Measurements from ENCODE around the gene STAC2.

The STAC2 gene

GRCh38 chr17:39200070-39200879 is 25.5 kb downstream of the STAC2 start, which contains the start of gene RPL19:
Gene RPL19 (plus strand): TSS chr17:39200283. CDS start chr17:39200345, 62 bp downstream.
- H3K4me3 ChIP-seq (ENCODE audit: low read length), result peak within 1 kb of the TSS; percentile 99
- no peak for TF ChIP-seq CTCF (conservative IDR thresholded peaks at IDR 0.05; ENCODE audit: low read depth, low read length)
- DNase-seq (ENCODE audit: low read depth), result no peak

DNA sequence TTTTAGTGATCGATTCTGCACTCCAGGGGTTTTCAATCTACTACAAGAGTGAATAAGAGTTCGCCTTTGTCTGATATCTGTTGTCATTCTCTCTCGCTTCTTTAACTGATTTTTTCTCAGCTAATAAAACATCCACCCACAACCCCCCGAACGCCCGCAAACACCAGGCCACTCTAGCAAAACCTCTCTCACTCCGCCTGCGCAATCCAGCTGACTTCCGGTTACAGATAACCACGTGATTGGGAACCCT is 26.0 kb downstream of the STAC2 start:
- H3K4me3 ChIP-seq (ENCODE audit: low read length), result peak overlapping the region; percentile 99
- no peak for TF ChIP-seq CTCF (conservative IDR thresholded peaks at IDR 0.05; ENCODE audit: low read depth, low read length)
- DNase-seq (ENCODE audit: low read depth), result peak; percentile 90

GRCh38 chr17:39198186-39198566 is 27.6 kb downstream of the STAC2 start:
- H3K4me3 ChIP-seq (ENCODE audit: low read length), result peak overlapping the region; percentile 67
- no peak for TF ChIP-seq CTCF (conservative IDR thresholded peaks at IDR 0.05; ENCODE audit: low read depth, low read length)
- no peak for DNase-seq (ENCODE audit: low read depth)

GRCh38 chr17:39197380-39198185 is 28.2 kb downstream of the STAC2 start, which contains the start of gene CACNB1:
Gene CACNB1 (minus strand): TSS chr17:39197669. CDS start chr17:39197495, 174 bp downstream.
- H3K4me3 ChIP-seq (ENCODE audit: low read length), result peak within 1 kb of the TSS; percentile 67
- TF ChIP-seq CTCF (conservative IDR thresholded peaks at IDR 0.05; ENCODE audit: low read depth, low read length), result no peak
- no peak for DNase-seq (ENCODE audit: low read depth)

- H3K4me3 ChIP-seq (ENCODE audit: low read length), result peak overlapping the region; percentile 67
- no peak for DNase-seq (ENCODE audit: low read depth)
Measured at GRCh38 chr17:39196808-39197291, 28.9 kb downstream of the STAC2 start.

DNA sequence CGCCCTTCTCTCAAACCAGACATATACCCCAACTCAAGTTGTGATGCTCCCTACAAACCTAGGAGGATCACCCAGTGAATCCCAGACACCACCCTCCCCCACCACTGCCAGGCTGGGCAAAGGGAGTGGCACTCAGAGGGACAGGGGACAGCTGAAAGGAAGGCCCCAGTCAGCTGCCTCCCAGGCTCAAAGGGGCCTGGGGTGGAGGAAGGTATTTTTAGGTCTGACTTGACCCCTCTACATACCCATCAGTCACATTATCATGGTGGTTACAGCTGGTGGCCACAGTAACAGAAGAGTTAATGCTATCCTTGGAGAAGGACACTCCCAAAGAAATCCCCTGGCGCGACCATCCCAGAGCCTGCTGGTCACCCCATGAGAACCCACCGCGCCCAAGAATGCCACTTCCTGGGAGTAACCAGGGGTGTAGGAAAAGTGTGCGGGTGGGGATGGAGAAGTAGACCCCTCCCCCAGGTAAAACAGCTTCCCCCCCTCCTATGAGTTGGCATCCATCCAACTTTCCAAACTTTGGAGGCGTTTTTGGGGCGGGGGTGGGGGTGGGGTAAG is 29.4 kb downstream of the STAC2 start:
- no peak for DNase-seq (ENCODE audit: low read depth)
- peak overlapping the region; percentile 67 for H3K4me3 ChIP-seq (ENCODE audit: low read length)
- TF ChIP-seq CTCF (conservative IDR thresholded peaks at IDR 0.05; ENCODE audit: low read depth, low read length), result no peak

More at GRCh38 chr17:39196808-39197291, 28.9 kb downstream of the STAC2 start:
- no peak for TF ChIP-seq CTCF (conservative IDR thresholded peaks at IDR 0.05; ENCODE audit: low read depth, low read length)
